ENCODE measurements around the gene NUP50. TPM values are rescaled to one million over a fixed set of nuclear protein-coding genes. Genes with fewer than 3 reads are reported as not detected.

The NUP50 gene
- polyA plus RNA-seq, 1 donor (not counting 4 experiments of a cell fraction or from before 2014, with no cell fraction given): 28.1 TPM

GRCh38 chr22:45203150-45203951, 39.6 kb downstream of the NUP50 start:
- H3K27me3 ChIP-seq (ENCODE audit: control insufficient read depth, extremely low read depth, insufficient read depth, low read length): no peaks in the 10 kb centered on the region
- peaks cover 39 to 50% of the 10 kb centered on the region in 2 experiments for H3K36me3 ChIP-seq (ENCODE audit: control insufficient read depth in 2 of 2, extremely low read depth in 1 of 2, insufficient read depth in 2 of 2, low read length in 2 of 2)
- FAIRE-seq: no peak
- H3K27ac ChIP-seq (ENCODE audit: control insufficient read depth, insufficient read depth, low read length): no peak overlapping the region
- no peaks in the 10 kb centered on the region for H3K9me1 ChIP-seq (ENCODE audit: control insufficient read depth, extremely low read depth, insufficient read depth, low read length)
- no peak overlapping the region for H3K9ac ChIP-seq (ENCODE audit: control insufficient read depth, extremely low read depth, insufficient read depth, low read length)
- H3K4me3 ChIP-seq (ENCODE audit: control insufficient read depth in 2 of 3, extremely low read depth in 1 of 3, insufficient read depth in 2 of 3, low read depth in 1 of 3, low read length in 3 of 3): no peak overlapping the region
- dilution Hi-C loops (cut with MboI; ENCODE audit: extremely low pct_ligation_motif_present, low sequenced_read_pairs): no loop called here
- peaks cover 14% of the 10 kb centered on the region for H3K79me2 ChIP-seq (ENCODE audit: control insufficient read depth, insufficient read depth, low read length)
- no peaks in the 10 kb centered on the region for H3K9me3 ChIP-seq (ENCODE audit: control insufficient read depth, low read depth, low read length)
- no peaks in the 10 kb centered on the region for H3K4me1 ChIP-seq (ENCODE audit: control insufficient read depth, extremely low read depth, insufficient read depth, low read length)
- no peak overlapping the region for H3K4me2 ChIP-seq (ENCODE audit: control insufficient read depth, extremely low read depth, insufficient read depth, low read depth, low read length)
- TF ChIP-seq EZH2 (IDR thresholded peaks at IDR 0.05; ENCODE audit: low read length): no peak
- TF ChIP-seq CTCF (optimal IDR thresholded peaks at IDR 0.05 in 1 of 3, IDR thresholded peaks at IDR 0.05 in 1 of 3, conservative IDR thresholded peaks at IDR 0.05 in 1 of 3; ENCODE audit: extremely low read depth in 1 of 3, insufficient read depth in 2 of 3, low read length in 3 of 3): no peak
- H2AFZ ChIP-seq (ENCODE audit: control insufficient read depth, low read length): no peak overlapping the region
- DNase-seq (ENCODE audit: low read depth, low spot score): no peak
- H4K20me1 ChIP-seq (ENCODE audit: control insufficient read depth, extremely low read depth, insufficient read depth, low read length): peaks cover 22% of the 10 kb centered on the region

DNA sequence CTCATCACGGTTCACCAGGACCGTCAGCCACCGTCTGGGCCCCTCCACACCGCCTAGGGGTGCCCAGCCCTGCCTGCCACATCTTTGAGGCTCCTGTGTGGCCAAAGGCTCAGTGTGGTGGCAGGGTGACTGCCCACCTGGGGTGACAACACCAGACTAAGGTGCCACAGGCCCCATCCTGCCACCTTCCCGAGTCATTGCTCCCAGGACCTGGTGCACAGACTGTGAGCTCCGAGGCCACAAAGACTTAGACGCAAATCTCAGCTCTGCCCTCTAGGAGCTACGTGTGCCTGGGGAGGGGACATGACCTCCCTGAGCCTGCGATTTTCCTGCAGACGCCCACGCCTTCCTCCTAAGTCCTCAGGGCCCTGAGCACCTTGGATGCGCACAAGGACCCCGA, 40.5 kb downstream of the NUP50 start:
- TF ChIP-seq EZH2 (IDR thresholded peaks at IDR 0.05; ENCODE audit: low read length): no peak
- no peaks in the 10 kb centered on the region for H3K9me3 ChIP-seq (ENCODE audit: control insufficient read depth, low read depth, low read length)
- H3K79me2 ChIP-seq (ENCODE audit: control insufficient read depth, insufficient read depth, low read length): peaks cover 22% of the 10 kb centered on the region
- no peak for FAIRE-seq
- no peak overlapping the region for H3K9ac ChIP-seq (ENCODE audit: control insufficient read depth, extremely low read depth, insufficient read depth, low read length)
- peaks cover 3% of the 10 kb centered on the region for H3K4me1 ChIP-seq (ENCODE audit: control insufficient read depth, extremely low read depth, insufficient read depth, low read length)
- H3K4me3 ChIP-seq (ENCODE audit: control insufficient read depth in 2 of 3, extremely low read depth in 1 of 3, insufficient read depth in 2 of 3, low read depth in 1 of 3, low read length in 3 of 3): no peak overlapping the region
- no peak overlapping the region for H3K27ac ChIP-seq (ENCODE audit: control insufficient read depth, insufficient read depth, low read length)
- H3K36me3 ChIP-seq (ENCODE audit: control insufficient read depth in 2 of 2, extremely low read depth in 1 of 2, insufficient read depth in 2 of 2, low read length in 2 of 2): peaks cover 39 to 46% of the 10 kb centered on the region in 2 experiments
- no peaks in the 10 kb centered on the region for H3K27me3 ChIP-seq (ENCODE audit: control insufficient read depth, extremely low read depth, insufficient read depth, low read length)
- H3K9me1 ChIP-seq (ENCODE audit: control insufficient read depth, extremely low read depth, insufficient read depth, low read length): no peaks in the 10 kb centered on the region
- no peak overlapping the region for H2AFZ ChIP-seq (ENCODE audit: control insufficient read depth, low read length)
- peaks cover 29% of the 10 kb centered on the region for H4K20me1 ChIP-seq (ENCODE audit: control insufficient read depth, extremely low read depth, insufficient read depth, low read length)
- dilution Hi-C loops (cut with MboI; ENCODE audit: extremely low pct_ligation_motif_present, low sequenced_read_pairs): no loop called here
- H3K4me2 ChIP-seq (ENCODE audit: control insufficient read depth, extremely low read depth, insufficient read depth, low read depth, low read length): no peak overlapping the region
- no peak for DNase-seq (ENCODE audit: low read depth, low spot score)
